Muscle of arm (tissue), 14 donors: Measurements from ENCODE around the gene CLPTM1L. TPM values are rescaled to one million over a fixed set of nuclear protein-coding genes. Genes with fewer than 3 reads are reported as not detected.

Source experiments
- DNase-seq: peaks from one replicate; pipeline ENCODE4 v3.0.0-alpha.2; 2013
- long read RNA-seq, 11 donors: transcript quantifications; one replicate each; lab custom pipeline, GENCODE V29; 2026
- polyA plus RNA-seq, 12 donors: library from polyadenylated mRNA; unstranded; fragments of 120-200 nt; gene quantifications; one replicate each; pipeline ENCODE4 v1.2.1, GENCODE V29; 2013; ENCODE audit not compliant: insufficient read length in 12 of 12

Gene CLPTM1L, protein sequence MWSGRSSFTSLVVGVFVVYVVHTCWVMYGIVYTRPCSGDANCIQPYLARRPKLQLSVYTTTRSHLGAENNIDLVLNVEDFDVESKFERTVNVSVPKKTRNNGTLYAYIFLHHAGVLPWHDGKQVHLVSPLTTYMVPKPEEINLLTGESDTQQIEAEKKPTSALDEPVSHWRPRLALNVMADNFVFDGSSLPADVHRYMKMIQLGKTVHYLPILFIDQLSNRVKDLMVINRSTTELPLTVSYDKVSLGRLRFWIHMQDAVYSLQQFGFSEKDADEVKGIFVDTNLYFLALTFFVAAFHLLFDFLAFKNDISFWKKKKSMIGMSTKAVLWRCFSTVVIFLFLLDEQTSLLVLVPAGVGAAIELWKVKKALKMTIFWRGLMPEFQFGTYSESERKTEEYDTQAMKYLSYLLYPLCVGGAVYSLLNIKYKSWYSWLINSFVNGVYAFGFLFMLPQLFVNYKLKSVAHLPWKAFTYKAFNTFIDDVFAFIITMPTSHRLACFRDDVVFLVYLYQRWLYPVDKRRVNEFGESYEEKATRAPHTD
- 10 to 100 TPM in 11 of 12 donors, not detected in 1; 25.9 to 65.9 (median 55.9) TPM for polyA plus RNA-seq
- long read RNA-seq, donor 1, transcript CLPTM1L-201 (17 exons, 2,500 nt) = major isoform, 5 of 48 reads
- long read RNA-seq, donor 1, transcript CLPTM1L-204 (8 exons, 742 nt) = major isoform, 5 of 48 reads
- long read RNA-seq, donor 1, partial matches to known transcripts = 34 of 48 reads
- long read RNA-seq, donor 1, other reads (novel, unspliced or antisense) = 0 of 48 reads
- long read RNA-seq, donor 2, transcript CLPTM1L-201 (17 exons, 2,500 nt) = major isoform, 23 of 33 reads
- long read RNA-seq, donor 2, partial matches to known transcripts = 7 of 33 reads
- long read RNA-seq, donor 2, other reads (novel, unspliced or antisense) = 0 of 33 reads
- long read RNA-seq, donor 3, transcript CLPTM1L-201 (17 exons, 2,500 nt) = major isoform, 5 of 11 reads
- long read RNA-seq, donor 3, transcript CLPTM1L-204 (8 exons, 742 nt) = major isoform, 5 of 11 reads
- long read RNA-seq, donor 3, partial matches to known transcripts = 0 of 11 reads
- long read RNA-seq, donor 3, other reads (novel, unspliced or antisense) = 0 of 11 reads
- long read RNA-seq, donor 4, transcript CLPTM1L-201 (17 exons, 2,500 nt) = major isoform, 5 of 9 reads
- long read RNA-seq, donor 4, partial matches to known transcripts = 0 of 9 reads
- long read RNA-seq, donor 4, other reads (novel, unspliced or antisense) = 0 of 9 reads
- long read RNA-seq, donor 5, transcript CLPTM1L-201 (17 exons, 2,500 nt) = major isoform, 13 of 25 reads
- long read RNA-seq, donor 5, transcript CLPTM1L-204 (8 exons, 742 nt) = minor isoform, 10 of 25 reads
- long read RNA-seq, donor 5, partial matches to known transcripts = 0 of 25 reads
- long read RNA-seq, donor 5, other reads (novel, unspliced or antisense) = 0 of 25 reads
- long read RNA-seq, donor 6, transcript CLPTM1L-201 (17 exons, 2,500 nt) = major isoform, 6 of 9 reads
- long read RNA-seq, donor 6, partial matches to known transcripts = 0 of 9 reads
- long read RNA-seq, donor 6, other reads (novel, unspliced or antisense) = 0 of 9 reads
- long read RNA-seq, donor 7, transcript CLPTM1L-201 (17 exons, 2,500 nt) = major isoform, 7 of 11 reads
- long read RNA-seq, donor 7, partial matches to known transcripts = 0 of 11 reads
- long read RNA-seq, donor 7, other reads (novel, unspliced or antisense) = 0 of 11 reads
- long read RNA-seq, donor 8, transcript CLPTM1L-201 (17 exons, 2,500 nt) = minor isoform, 10 of 29 reads
- long read RNA-seq, donor 8, transcript CLPTM1L-204 (8 exons, 742 nt) = major isoform, 12 of 29 reads
- long read RNA-seq, donor 8, partial matches to known transcripts = 5 of 29 reads
- long read RNA-seq, donor 8, other reads (novel, unspliced or antisense) = 0 of 29 reads
- long read RNA-seq, donor 9, partial matches to known transcripts = 0 of 6 reads
- long read RNA-seq, donor 9, other reads (novel, unspliced or antisense) = 0 of 6 reads
- long read RNA-seq, donor 10, transcript CLPTM1L-201 (17 exons, 2,500 nt) = major isoform, 12 of 15 reads
- long read RNA-seq, donor 10, partial matches to known transcripts = 0 of 15 reads
- long read RNA-seq, donor 10, other reads (novel, unspliced or antisense) = 0 of 15 reads
- long read RNA-seq, donor 11, transcript CLPTM1L-204 (8 exons, 742 nt) = minor isoform, 9 of 32 reads
- long read RNA-seq, donor 11, transcript CLPTM1L-201 (17 exons, 2,500 nt) = major isoform, 17 of 32 reads
- long read RNA-seq, donor 11, partial matches to known transcripts = 5 of 32 reads
- long read RNA-seq, donor 11, other reads (novel, unspliced or antisense) = 0 of 32 reads

DNA sequence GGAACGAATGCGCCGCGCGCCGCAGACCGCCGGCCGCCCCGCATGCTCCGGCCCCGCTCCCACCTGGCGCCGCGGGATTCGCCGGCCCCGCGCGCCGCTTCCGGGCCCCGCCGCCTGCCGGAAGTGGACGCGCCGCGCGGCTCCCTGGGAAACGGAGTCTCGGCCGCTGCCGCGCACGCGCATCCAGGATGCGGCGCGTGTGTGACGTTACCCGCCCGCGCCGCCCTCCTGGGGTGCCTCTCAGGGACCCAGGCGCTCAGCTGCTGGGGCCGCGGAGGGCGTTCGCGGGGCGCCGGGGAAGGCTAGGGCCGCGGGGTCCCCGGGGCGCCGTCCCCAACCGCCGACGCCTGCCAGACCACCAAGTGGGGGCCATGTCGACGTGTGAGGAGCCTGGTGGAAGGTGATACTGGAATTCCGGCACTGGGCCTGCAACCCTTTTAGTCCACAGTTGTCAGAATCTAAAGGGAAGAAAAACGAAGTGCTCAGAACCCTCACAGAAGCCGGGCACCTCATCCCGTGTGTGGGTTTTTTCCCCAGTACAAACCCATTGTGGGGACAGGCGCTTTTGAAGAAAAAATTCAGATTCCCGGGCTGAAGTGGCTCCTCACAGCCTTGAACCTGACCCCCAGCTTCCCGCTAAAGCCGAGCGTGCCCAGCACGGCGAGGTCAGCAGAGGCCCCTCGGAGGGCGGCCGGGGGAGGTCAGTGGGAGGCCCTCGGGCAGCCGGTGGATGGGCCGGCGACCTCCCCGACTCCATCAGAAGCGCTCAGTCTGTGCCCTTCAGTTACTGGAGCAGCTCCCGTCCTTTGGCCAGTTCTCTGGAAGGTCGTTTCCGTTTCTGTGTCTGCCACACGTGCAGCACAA is at the start of gene CLPTM1L:
TSS of gene CLPTM1L (minus strand) at position 125 of the 864 bp plus-strand sequence. CDS start 258 bp downstream, outside the sequence.
- peak; percentile 88 for DNase-seq

DNA sequence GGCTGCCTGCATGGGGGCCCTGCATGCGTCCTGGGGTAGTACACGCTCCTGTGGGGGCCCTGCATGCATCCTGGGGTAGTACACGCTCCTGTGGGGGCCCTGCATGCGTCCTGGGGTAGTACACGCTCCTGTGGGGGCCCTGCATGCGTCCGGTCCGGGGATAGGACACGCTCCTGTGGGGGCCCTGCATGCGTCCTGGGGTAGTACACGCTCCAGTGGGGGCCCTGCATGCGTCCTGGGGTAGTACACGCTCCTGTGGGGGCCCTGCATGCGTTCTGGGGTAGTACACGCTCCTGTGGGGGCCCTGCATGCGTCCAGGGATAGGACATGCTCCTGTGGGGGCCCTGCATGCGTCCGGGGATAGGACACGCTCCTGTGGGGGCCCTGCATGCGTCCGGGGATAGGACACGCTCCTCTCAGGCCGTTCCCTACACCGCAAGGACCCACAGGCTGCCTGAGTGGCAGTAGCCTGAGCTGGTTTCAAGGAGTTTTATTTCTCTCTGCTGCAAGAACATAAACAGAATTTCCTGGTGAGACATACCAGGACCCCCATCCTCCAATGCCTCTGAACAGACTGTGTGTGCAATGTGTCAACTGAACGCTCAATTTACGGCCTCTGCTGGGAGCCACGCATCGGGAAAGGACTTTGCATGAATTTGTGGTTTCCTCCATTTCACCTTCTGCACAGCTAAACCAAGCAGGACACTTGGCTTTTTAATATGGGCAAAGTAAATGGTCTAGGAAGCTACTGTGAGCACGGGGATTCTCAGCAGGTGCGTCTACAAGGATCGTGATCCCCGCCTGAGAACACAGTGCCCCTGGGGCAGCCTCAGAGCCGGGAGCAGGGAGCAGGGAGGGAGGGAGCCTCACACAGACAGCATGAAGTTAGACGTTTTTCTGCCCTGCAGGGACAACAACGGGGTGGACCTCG is 48.9 kb upstream of the CLPTM1L start:
- DNase-seq = no peak

DNA sequence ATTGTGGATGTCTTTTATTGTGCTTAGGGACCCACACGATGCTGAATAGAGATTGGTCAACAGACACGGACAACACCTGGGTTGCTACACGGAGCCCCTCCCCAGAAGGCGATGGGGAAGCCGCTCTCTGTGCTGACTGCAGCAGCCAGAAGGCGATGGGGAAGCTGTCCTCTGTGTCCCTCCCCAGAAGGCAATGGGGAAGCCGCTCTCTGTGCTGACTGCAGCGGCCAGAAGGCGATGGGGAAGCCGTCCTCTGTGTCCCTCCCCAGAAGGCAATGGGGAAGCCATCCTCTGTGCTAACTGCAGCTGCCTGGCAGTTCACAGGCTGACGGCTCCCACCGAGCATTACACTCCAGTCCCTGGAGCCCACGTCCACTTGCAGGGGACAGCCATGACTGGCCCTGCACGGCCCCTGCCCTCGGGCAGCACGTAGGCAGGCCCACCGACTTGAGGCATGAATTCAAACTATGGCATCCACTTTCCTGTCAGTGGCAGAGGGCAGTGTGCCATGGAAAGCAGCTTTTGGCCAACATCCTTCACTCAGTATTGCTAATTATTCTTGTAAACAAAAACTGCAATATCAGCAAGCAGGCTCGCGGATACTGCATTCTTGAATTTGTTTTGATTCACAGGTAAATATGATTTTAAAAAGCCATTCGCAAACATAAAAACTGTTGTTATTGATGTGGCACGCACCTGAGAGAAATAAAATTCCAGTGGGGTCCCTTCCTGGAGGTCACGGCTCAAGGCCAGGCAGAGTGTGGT is 48.1 kb upstream of the CLPTM1L start:
- DNase-seq = no peak

DNA sequence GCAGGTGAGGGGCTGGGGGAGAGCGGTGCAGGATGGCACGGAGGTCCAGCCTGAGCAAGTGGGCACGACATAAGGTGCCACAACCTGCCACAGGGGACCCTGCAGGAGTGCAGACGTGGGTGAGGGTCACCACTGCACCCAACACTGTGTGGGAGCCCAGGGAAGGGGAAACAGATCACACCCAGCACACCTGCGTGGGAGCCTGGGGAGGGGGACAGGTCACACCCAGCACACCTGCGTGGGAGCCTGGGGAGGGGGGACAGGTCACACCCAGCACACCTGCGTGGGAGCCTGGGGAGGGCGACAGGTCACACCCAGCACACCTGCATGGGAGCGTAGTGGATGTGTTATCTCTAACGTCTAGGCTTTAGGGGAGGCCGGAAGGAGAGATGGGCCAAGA is 47.4 kb upstream of the CLPTM1L start:
- DNase-seq = no peak

DNA sequence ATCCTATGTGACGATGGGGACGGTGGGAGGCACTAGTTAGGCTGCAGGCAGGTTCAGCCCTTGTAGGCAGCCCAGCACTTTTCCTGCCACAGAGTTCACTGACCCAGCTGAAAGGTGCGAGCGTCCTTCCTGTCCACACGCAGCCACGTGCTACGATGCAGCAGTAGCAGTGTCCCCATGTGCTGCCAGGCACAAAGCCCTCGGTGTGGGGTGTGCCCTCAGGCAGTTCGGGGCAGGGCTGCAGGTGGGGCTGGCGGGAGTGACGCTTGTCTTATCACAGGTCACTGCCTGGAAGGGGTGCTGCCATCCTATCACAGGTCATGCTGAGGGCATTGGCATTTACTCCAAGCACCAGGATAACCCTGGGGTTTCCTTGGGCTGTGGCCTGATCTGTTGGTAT is 46.8 kb upstream of the CLPTM1L start:
- no peak for DNase-seq

DNA sequence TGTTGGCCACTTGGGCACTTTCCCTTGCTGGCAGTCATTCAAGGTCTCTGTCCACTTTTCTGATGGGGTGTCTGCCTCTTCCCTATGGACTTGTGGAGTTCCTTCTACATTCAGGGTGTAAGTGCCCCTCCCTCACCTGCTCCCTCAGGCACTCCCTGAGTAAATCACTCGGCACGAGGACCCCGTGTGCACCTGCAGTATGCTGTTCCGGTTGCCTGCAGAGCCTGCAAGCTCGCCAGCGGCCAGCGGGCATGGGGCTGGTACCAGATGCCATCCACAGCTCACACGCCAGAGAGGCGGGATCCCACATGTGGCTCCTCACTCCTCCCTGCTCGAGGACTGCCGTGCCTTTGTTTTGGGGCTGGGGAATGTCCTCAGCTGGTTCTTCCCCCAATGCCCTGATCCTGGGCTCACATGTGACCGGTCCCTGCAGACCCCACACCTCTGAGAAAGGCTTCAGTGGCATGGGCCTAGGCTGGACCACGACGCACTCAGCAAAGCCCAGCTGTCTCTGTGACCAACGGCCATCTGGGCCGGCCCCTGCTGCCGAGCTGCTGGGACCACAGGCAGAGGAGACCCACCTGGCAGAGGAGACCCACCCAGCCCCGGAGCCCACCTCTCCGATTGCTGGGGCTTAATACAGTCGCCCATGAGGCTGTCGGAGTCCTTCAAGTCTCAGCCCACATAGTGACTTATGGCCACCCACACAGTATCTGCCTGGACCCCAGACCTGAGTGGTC is 46.1 kb upstream of the CLPTM1L start:
- DNase-seq = no peak

DNA sequence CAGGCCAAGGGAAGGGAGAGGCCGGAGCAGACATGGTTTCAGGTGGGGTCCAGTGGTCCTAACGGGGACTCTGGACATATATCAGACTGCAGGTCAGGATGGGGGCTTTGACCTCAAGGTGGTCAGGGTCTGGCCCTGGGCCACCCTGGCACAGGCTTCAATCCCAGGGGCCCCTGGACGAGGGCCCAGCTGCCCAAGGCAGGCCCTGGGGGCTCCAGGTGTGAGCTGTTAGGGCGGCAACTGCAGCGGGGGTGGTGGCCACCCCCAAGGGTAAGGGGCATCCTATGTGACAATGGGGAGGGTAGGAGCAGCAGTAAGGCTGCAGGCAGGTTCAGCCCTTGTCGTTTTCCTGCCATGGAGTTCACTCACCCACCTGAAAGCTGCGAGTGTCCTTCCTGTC is 45.4 kb upstream of the CLPTM1L start:
- no peak for DNase-seq

DNA sequence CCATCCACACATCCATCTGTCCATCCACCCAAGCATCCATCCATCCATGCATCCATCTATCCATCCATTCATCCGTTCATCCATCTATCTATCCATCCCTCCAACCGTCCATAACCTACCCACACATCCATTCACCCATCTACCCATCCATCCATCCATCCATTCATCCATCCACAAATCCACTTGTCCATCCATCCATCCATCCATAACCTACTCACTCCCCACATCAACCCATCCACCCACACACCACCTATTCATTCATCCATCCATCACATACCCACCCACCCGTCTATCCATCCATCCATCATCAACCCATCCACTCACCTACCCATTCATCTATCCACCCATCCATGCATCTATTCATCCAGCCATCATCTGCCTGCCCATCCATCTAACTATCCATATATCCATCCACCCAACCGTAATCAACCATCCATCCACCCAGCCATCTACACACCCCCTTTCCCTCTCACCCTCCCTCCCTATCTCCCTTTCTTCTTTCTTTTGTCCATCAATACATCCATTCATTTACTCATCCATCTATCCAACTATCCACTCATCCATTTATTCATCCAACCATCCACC is 43.6 kb upstream of the CLPTM1L start:
- no peak for DNase-seq

DNA sequence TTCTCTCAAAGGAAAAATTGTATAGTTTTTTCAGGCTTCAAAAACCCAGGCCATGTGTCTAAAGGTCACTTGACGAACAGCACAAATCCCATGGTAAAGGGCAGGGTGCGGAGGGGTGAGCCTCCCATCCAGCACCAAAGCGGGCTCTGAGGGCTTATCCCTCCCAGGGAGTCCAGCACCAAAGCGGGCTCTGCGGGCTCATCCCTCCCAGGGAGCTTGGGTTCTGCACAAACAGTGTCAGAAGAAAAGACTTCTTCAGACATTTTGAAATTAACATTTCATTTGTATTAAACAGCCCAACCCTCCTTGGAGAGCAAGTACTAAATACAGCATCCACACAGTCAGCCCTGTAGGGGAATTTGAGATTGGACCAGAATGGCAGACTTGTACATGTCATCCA is 43.0 kb upstream of the CLPTM1L start:
- no peak for DNase-seq

DNA sequence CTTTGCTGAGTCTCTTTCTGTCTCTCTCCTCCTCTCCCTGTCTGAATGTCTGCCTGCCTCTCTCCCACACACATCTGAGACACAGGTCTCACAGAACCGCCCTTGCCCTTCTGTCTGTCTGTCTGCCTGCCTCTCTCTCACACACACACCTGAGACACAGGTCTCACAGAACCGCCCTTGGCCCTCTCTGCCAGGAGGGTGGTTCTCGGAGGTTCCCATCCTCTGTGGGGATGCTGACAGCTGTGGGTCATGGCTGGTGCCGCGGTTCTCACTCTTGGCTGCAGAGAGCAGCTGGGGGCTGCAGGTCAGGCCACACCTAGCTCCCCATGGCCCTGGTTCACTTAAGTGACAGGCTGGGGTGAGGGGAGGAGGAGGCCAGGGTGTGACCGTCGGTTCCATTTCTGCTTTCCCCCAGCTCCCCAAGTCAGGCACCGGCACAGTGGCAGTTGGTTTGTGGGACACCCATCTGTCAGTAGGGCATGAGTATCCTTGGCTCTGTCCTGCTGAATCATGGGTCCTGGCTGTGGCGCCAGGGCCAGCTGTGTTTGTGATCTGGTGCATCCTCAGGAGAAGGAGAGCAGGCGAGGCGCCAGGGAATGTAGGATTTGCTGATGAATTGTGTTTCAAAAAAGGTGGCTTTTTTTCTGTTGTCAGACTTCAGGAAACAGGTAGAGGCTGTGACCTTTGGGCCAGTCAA is 42.3 kb upstream of the CLPTM1L start:
- DNase-seq = no peak

DNA sequence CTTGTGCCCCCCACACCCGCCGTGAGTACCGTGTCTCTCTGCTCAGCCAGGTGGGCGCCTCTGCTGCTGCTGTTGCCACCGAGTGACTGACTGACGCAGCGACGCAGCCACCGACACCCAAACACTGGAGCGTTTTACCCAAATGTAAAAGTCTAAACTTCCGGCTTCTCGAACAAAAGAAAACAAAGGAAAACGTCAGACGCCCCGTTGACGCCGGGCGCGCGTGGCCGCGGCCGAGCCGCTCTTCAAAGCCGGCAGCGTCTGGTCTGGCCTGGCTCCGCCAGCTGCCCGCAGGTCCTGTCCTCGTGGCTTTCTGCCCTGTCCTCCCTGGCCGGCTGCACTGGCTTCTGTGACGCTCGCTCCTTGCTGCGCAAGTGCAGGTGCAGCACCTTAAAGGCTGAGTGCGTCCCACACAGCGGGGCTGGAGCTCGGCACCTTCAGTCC is 41.4 kb upstream of the CLPTM1L start:
- DNase-seq = peak; percentile 28

DNA sequence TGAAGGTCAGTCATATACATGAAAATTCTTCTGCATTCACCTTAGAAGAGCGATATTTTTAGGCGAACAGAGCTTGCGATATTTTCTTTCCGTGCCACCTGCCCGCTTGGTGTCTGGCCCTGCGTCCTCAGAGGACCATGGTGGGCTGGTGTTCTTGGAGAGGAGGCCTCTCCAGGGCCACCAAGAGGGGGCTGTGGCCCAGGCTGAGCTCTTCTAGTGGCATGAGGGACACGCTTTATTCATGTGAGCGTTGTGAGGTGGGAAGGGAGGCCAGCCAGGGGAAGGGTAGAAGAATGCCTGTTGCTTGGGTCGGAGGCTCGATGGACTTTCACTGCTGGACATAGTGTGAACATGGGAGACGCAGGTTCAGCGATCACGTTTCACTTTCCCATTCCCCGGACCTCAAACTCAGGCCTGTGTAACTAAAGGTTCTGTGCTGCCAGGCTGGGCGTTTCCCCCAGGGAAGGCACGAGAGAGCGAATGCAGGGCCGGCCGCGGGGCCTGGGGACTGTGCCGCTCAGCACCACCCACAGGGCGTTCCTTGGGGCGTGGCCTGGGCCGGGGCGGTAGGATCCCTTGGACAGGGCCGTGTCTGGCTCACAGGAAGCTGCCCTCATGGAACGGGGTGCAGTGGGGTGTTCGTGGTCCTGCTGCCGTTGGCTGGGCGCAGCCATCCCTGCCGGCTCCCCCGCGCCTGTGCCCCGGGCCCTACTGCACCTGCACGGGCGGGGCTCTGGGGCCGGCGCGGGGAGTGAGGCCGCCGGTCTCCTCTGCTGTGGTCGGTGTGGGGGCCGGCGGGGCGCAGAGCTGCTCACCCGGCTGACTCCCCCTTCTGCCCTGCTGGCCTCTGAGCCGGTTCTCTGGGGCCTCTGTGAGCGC is 40.7 kb upstream of the CLPTM1L start:
- DNase-seq = peak; percentile 31

DNA sequence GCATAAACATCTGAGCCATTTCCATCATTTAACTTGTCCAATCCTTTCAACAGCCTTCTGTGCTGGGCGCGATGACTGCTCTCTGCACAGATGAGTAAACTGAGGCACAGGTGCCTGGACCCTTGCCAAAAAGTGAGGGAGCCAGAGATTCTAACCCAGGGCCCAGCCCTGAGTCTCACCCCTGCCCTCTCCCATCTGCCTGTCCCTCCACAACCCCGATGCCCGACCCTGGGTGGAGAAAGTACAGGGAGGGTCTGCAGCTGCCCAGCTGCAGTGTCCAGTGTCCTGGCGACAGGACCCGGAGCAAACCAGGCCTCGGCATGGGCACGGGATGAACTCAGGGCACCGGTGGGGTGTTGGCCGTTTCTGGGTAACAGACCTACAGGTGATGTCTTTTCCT is 39.6 kb upstream of the CLPTM1L start:
- DNase-seq = no peak
